HepG2 (cell line): Measurements from ENCODE around the gene TRIM8. TPM values are rescaled to one million over a fixed set of nuclear protein-coding genes. Genes with fewer than 3 reads are reported as not detected.

Experiments used
- ATAC-seq: fragments of 200-7000 bp; cut with Tn5 transposase; 3 replicates; pipeline ENCODE4 v1.9.1; 2020; ENCODE audit warnings: mild to moderate bottlenecking, moderate library complexity
- BruUV-seq: library from RNA; stranded (reverse); fragments of 400-500 nt; replicated peaks from 2 replicates; lab custom pipeline; 2021; lab: Mats Ljungman, UMichigan
- CTCF ChIA-PET: fragments of 300-600 bp; formaldehyde crosslinking; extraction: SDS; loops from one replicate; lab custom pipeline; 2021; ENCODE audit warnings: low total read pairs, inconsistent platforms, low intra/inter-chr PET ratio; lab: Yijun Ruan, JAX
- POLR2A ChIA-PET: fragments of 350-600 bp; sonication (Branson Sonifier 250); formaldehyde crosslinking; loops from one replicate; lab custom pipeline; 2020; ENCODE audit warnings: antibody characterized with exemption, inconsistent platforms; lab: Yijun Ruan, JAX
- DNase-seq: peaks from one replicate; pipeline ENCODE4 v3.0.0-alpha.2; 2015; ENCODE audit warnings: low spot score
- FAIRE-seq: peaks from 3 replicates; lab custom pipeline; 2011; peaks lifted over from hg19 to GRCh38; lab: Jason Lieb, UNC
- H2AFZ ChIP-seq: one replicate; pipeline ENCODE4 v1.6.1; 2011; ENCODE audit warnings: low read length, inconsistent platforms
- H3K27ac ChIP-seq: fragments of 300-600 bp; 3 replicates; pipeline ENCODE4 v1.8.0; 2011; ENCODE audit warnings: mixed run types, mild to moderate bottlenecking, mixed read lengths, low read length, inconsistent platforms; ENCODE audit not compliant: insufficient read depth; ENCODE audit errors: extremely low read length
- H3K27me3 ChIP-seq, 2 experiments: fragments of 200-600 bp in 1 of 2; 2 replicates in 1 of 2; 3 replicates in 1 of 2; pipeline versions ENCODE4 v1.6.0 to v1.8.0; 2011; ENCODE audit warnings: low read length in 2 of 2, mild to moderate bottlenecking in 2 of 2, moderate library complexity in 2 of 2, inconsistent platforms in 1 of 2; ENCODE audit not compliant: insufficient read depth in 2 of 2, control insufficient read depth in 1 of 2
- H3K36me3 ChIP-seq, 2 experiments: fragments of 200-600 bp in 1 of 2; replicated peaks in 1 of 2; 2 replicates in 1 of 2; 3 replicates in 1 of 2; pipeline versions ENCODE4 v1.5.1 to v1.8.0; 2011; ENCODE audit warnings: low read length in 2 of 2, inconsistent platforms in 1 of 2; ENCODE audit not compliant: insufficient read depth in 2 of 2, control insufficient read depth in 1 of 2
- H3K4me1 ChIP-seq: 2 replicates; pipeline ENCODE4 v1.5.1; 2012; ENCODE audit warnings: low read length, inconsistent platforms; ENCODE audit not compliant: insufficient read depth
- H3K4me2 ChIP-seq: 2 replicates; pipeline ENCODE4 v1.6.0; 2011; ENCODE audit warnings: low read depth, low read length, inconsistent platforms
- H3K4me3 ChIP-seq, 3 experiments: fragments of 200-600 bp in 1 of 3; sonication (generic), shearing (Covaris generic) in 1 of 3; replicated peaks in 1 of 3; 2 replicates each; pipeline ENCODE4 v1.5.1; 2011 to 2016; ENCODE audit warnings: low read length in 3 of 3, inconsistent platforms in 2 of 3, low read depth in 2 of 3, mild to moderate bottlenecking in 2 of 3, control low read depth in 1 of 3, mixed read lengths in 1 of 3; ENCODE audit not compliant: insufficient read depth in 1 of 3
- H3K79me2 ChIP-seq: one replicate; pipeline ENCODE4 v1.6.1; 2011; ENCODE audit warnings: low read length, inconsistent platforms; ENCODE audit not compliant: insufficient read depth
- H3K9ac ChIP-seq: 2 replicates; pipeline ENCODE4 v1.6.0; 2011; ENCODE audit warnings: mild to moderate bottlenecking, low read depth, low read length, inconsistent platforms; ENCODE audit not compliant: insufficient read depth
- H3K9me3 ChIP-seq: 2 replicates; pipeline ENCODE4 v1.5.1; 2012; ENCODE audit warnings: mild to moderate bottlenecking, low read length
- H4K20me1 ChIP-seq: 2 replicates; pipeline ENCODE4 v1.6.0; 2011; ENCODE audit warnings: inconsistent platforms, mild to moderate bottlenecking, low read length, moderate library complexity; ENCODE audit not compliant: insufficient read depth
- ARNT2 ChIP-seq: sonication (generic); formaldehyde crosslinking; IDR thresholded peaks from 2 replicates; pipeline ENCODE4 v1.8.0; 2022; ENCODE audit warnings: mild to moderate bottlenecking, low read depth, missing genetic modification reagents, moderate library complexity
- ATAD3A ChIP-seq: sonication (generic); formaldehyde crosslinking; IDR thresholded peaks from 2 replicates; pipeline ENCODE4 v1.4.0; 2020; ENCODE audit warnings: missing genetic modification reagents
- EZH2 ChIP-seq: conservative IDR thresholded peaks from 2 replicates; pipeline ENCODE4 v1.6.1; 2012; ENCODE audit warnings: mild to moderate bottlenecking, low read depth, low read length, moderate library complexity
- FOSL1 ChIP-seq: sonication (generic); formaldehyde crosslinking; IDR thresholded peaks from 2 replicates; pipeline ENCODE4 v1.9.0; 2021; ENCODE audit warnings: missing genetic modification reagents, borderline replicate concordance
- GMEB1 ChIP-seq: sonication (generic); formaldehyde crosslinking; IDR thresholded peaks from 2 replicates; pipeline ENCODE4 v1.5.1; 2020; ENCODE audit warnings: missing genetic modification reagents, mild to moderate bottlenecking, borderline replicate concordance
- GPN1 ChIP-seq: sonication (generic); formaldehyde crosslinking; IDR thresholded peaks from 2 replicates; pipeline ENCODE4 v1.5.1; 2020; ENCODE audit warnings: missing genetic modification reagents, borderline replicate concordance
- HDAC1 ChIP-seq: sonication (generic); formaldehyde crosslinking; IDR thresholded peaks from 2 replicates; pipeline ENCODE4 v1.5.1; 2020; ENCODE audit warnings: mild to moderate bottlenecking, missing genetic modification reagents
- KAT7 ChIP-seq: IDR thresholded peaks from 2 replicates; pipeline ENCODE4 v1.6.1; 2018; ENCODE audit warnings: borderline replicate concordance, missing compliant biosample characterization
- KDM1A ChIP-seq: IDR thresholded peaks from 2 replicates; pipeline ENCODE4 v1.6.1; 2016; ENCODE audit warnings: missing compliant biosample characterization
- MYNN ChIP-seq: sonication (generic); formaldehyde crosslinking; IDR thresholded peaks from 2 replicates; pipeline ENCODE4 v1.4.0; 2020; ENCODE audit warnings: mild to moderate bottlenecking, low read depth, missing genetic modification reagents
- NCOA1 ChIP-seq: sonication (generic); formaldehyde crosslinking; IDR thresholded peaks from 2 replicates; pipeline ENCODE4 v1.9.0; 2021; ENCODE audit warnings: missing genetic modification reagents
- NR0B2 ChIP-seq: sonication (generic); formaldehyde crosslinking; IDR thresholded peaks from 2 replicates; pipeline ENCODE4 v1.4.0; 2020; ENCODE audit warnings: mild to moderate bottlenecking, missing genetic modification reagents
- PCBP2 ChIP-seq: fragments of 200-400 bp; formaldehyde crosslinking; optimal IDR thresholded peaks from 2 replicates; pipeline ENCODE3; 2018; ENCODE audit warnings: low read length, low read depth; ENCODE audit not compliant: poor library complexity, severe bottlenecking
- REPIN1 ChIP-seq: sonication (generic); formaldehyde crosslinking; IDR thresholded peaks from 2 replicates; pipeline ENCODE4 v1.8.0; 2022; ENCODE audit warnings: missing genetic modification reagents, low read depth, mild to moderate bottlenecking, borderline replicate concordance
- ZNF260 ChIP-seq: sonication (generic); formaldehyde crosslinking; IDR thresholded peaks from 2 replicates; pipeline ENCODE4 v1.4.0; 2020; ENCODE audit warnings: missing genetic modification reagents, low read depth, mild to moderate bottlenecking, borderline replicate concordance
- ZNF660 ChIP-seq: sonication (generic); formaldehyde crosslinking; IDR thresholded peaks from 2 replicates; pipeline ENCODE4 v1.5.1; 2020; ENCODE audit warnings: mild to moderate bottlenecking, low read depth, missing genetic modification reagents, borderline replicate concordance
- ZNF841 ChIP-seq: sonication (generic); formaldehyde crosslinking; IDR thresholded peaks from 2 replicates; pipeline ENCODE4 v1.8.1; 2023; ENCODE audit warnings: missing genetic modification reagents, borderline replicate concordance
- ZSCAN12 ChIP-seq: sonication (generic); formaldehyde crosslinking; IDR thresholded peaks from 2 replicates; pipeline ENCODE4 v1.9.0; 2021; ENCODE audit warnings: mild to moderate bottlenecking, missing genetic modification reagents
- WGBS: methylation state at CpG from one replicate; pipeline ENCODE4 v1.1.6; 2017; ENCODE audit warnings: low lambda C conversion rate; 5-methylcytosine and 5-hydroxymethylcytosine counted together
- in situ Hi-C: cut with HindIII; loops from 2 replicates; pipeline ENCODE4 v1.10.0; 2017; ENCODE audit warnings: low pct_unique_long_range_greater_than_20kb; ENCODE audit not compliant: extremely low pct_ligation_motif_present
- intact Hi-C: fragments of 100-400 bp; cut with micrococcal nuclease; formaldehyde crosslinking; loops from one replicate; pipeline ENCODE4 v1.10.0; 2022; ENCODE audit not compliant: unreplicated experiment
- polyA plus RNA-seq, 8 experiments: library from polyadenylated mRNA; depleted of rRNA in 3 of 8; stranded (reverse) in 7 of 8; unstranded in 1 of 8; fragments of >200 nt; fragmentation: Illumina TruSeq in 4 of 8; extraction: Trizol in 4 of 8; gene quantifications; 2 replicates each; pipeline versions ENCODE4 v1.2.1 to v1.2.3, GENCODE V29; 2011 to 2016; ENCODE audit warnings: low read depth in 4 of 8, missing spikeins in 1 of 8, mixed read lengths in 1 of 8; ENCODE audit not compliant: insufficient read depth in 1 of 8
- total RNA-seq, 5 experiments: library from RNA; depleted of rRNA; stranded (reverse); fragments of >200 nt; fragmentation: Illumina TruSeq; extraction: Trizol; gene quantifications; 2 replicates each; pipeline ENCODE4 v1.2.3, GENCODE V29; 2016; ENCODE audit warnings: low read depth in 1 of 5

TRIM8 gene
- total and polyA plus RNA-seq, 2 of the 13 experiments (the other 11 are each of a cell fraction or from before 2014, with no cell fraction given), result 38.9 to 66.5 TPM

DNA sequence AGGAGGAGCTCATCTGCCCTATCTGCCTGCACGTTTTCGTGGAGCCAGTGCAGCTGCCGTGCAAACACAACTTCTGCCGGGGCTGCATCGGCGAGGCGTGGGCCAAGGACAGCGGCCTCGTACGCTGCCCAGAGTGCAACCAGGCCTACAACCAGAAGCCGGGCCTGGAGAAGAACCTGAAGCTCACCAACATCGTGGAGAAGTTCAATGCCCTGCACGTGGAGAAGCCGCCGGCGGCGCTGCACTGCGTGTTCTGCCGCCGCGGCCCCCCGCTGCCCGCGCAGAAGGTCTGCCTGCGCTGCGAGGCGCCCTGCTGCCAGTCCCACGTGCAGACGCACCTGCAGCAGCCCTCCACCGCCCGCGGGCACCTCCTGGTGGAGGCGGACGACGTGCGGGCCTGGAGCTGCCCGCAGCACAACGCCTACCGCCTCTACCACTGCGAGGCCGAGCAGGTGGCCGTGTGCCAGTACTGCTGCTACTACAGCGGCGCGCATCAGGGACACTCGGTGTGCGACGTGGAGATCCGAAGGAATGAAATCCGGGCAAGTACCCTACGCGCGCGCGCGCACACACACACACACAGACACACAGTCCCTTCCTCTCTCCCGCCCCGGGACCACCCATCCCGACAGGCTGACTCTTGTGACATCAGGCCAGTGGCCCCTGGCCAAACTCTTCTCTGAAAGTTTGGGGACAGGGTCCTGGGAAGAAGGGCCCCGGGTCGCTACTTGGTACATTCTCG lies 538 bp downstream of the TRIM8 start:
- Histone ChIP-seq H3K4me2 (peak overlapping the region; percentile 90), H3K4me3 (peak overlapping the region; percentile 69 to 85 (median 82)), H3K27me3 (no peaks in the 10 kb centered on the region; a peak in 1 of 5 replicates), H3K9me3 (no peaks in the 10 kb centered on the region), H2AFZ (no peak overlapping the region), H3K27ac (peak overlapping the region; percentile 95), H3K9ac (peak overlapping the region; percentile 90), H3K79me2 (peaks cover 56% of the 10 kb centered on the region), H3K4me1 (peaks cover 41% of the 10 kb centered on the region), H3K36me3 (peaks cover 14 to 22% of the 10 kb centered on the region in 2 experiments; a peak in 4 of 5 replicates), H4K20me1 (peaks cover 43% of the 10 kb centered on the region)
- ChIA-PET CTCF (interaction anchor here (1.5 to 2.1 kb wide), 4 partner anchors 30 to 141 kb away, joined by 5 to 7 read pairs (median 5); partner anchors contain the start of gene SUFU), POLR2A (interaction anchor here (0.7 to 4.1 kb wide), 15 partner anchors 10 to 492 kb away, joined by 3 to 86 read pairs (median 10); partner anchors contain the start of genes ACTR1A, ARL3 and SFXN2)
- in situ Hi-C loops (no loop called here), intact Hi-C loops (loop anchor here (5.0 kb wide), 1 partner anchor 143 kb away; the partner anchor contains the start of genes ACTR1A and SUFU)
- FAIRE-seq (no peak), DNase-seq (peak; percentile 70), ATAC-seq (peak; percentile 68)
- BruUV-seq, result no TSS peak
- WGBS, result 2% methylated on average over 9 of the region's 62 CpGs
- TF ChIP-seq ZNF660, result 0 out of 2 replicates have a peak, but pooled peaks have one; percentile 82
- peak; percentile 86; the same call in 1 of the 2 replicates for TF ChIP-seq ZNF841 (CRISPR knock-in tag)
- no peak for TF ChIP-seq KAT7 (CRISPR knock-in tag)
- TF ChIP-seq PCBP2, result no peak
- TF ChIP-seq EZH2, result no peak
- TF ChIP-seq HDAC1 (CRISPR knock-in tag), result peak; percentile 78; the same call in 1 of the 2 replicates
- no peak; the same call in 1 of the 2 replicates for TF ChIP-seq ZSCAN12
- TF ChIP-seq GPN1 (CRISPR knock-in tag), result no peak; the same call in 1 of the 2 replicates
- TF ChIP-seq GMEB1 (CRISPR knock-in tag), result peak; percentile 69
- peak; percentile 85 for TF ChIP-seq ARNT2 (CRISPR knock-in tag)
- TF ChIP-seq NCOA1, result no peak; the same call in 1 of the 2 replicates
- no peak; the same call in 1 of the 2 replicates for TF ChIP-seq MYNN
- no peak; the same call in 1 of the 2 replicates for TF ChIP-seq ATAD3A
- no peak for TF ChIP-seq ZNF260 (CRISPR knock-in tag)
- TF ChIP-seq KDM1A (CRISPR knock-in tag), result no peak
- peak; percentile 14; the same call in 1 of the 2 replicates for TF ChIP-seq FOSL1
- peak; percentile 86 for TF ChIP-seq REPIN1 (CRISPR knock-in tag)
- peak; percentile 94 for TF ChIP-seq NR0B2 (CRISPR knock-in tag)
